ENCODE results near the gene BANP. TPM values are rescaled to one million over a fixed set of nuclear protein-coding genes. Genes with fewer than 3 reads are reported as not detected.
A peak's percentile ranks its signal among the peaks of the same experiment; 100 is the strongest.

The BANP gene
- total and polyA plus RNA-seq, 2 experiments from 2014 or later = 26.7 to 27.9 TPM

DNA sequence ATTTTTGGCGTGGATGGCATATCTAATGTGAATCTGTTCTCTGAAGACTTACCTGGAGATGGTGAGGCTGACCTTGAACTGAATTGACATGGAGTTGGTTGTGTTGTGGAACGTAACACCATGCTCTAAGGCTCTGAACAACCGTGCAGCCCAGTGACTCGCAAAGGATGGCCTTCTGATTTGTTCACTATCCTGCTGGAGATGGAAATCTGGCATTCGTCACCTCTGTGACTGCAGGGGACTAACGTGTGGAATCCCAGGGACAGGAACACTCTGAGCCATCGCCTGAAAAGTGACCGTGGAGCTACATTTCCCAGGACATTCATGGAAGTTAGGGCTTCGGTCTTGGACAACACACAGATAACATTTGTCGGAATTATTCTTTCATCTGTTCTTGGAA is 61.1 kb downstream of the BANP start:
- no peak overlapping the region for H3K4me3 ChIP-seq
- H3K27ac ChIP-seq = peak overlapping the region; percentile 67
- peaks cover 7% of the 10 kb centered on the region for H3K4me1 ChIP-seq (ENCODE audit: low read depth)
- H3K36me3 ChIP-seq = peaks cover 6% of the 10 kb centered on the region
- no peaks in the 10 kb centered on the region for H3K9me3 ChIP-seq (ENCODE audit: low read depth)
- DNase-seq (ENCODE audit: low read depth in 1 of 2, low spot score in 1 of 2) = no peak
- TF ChIP-seq, protein P1, sequence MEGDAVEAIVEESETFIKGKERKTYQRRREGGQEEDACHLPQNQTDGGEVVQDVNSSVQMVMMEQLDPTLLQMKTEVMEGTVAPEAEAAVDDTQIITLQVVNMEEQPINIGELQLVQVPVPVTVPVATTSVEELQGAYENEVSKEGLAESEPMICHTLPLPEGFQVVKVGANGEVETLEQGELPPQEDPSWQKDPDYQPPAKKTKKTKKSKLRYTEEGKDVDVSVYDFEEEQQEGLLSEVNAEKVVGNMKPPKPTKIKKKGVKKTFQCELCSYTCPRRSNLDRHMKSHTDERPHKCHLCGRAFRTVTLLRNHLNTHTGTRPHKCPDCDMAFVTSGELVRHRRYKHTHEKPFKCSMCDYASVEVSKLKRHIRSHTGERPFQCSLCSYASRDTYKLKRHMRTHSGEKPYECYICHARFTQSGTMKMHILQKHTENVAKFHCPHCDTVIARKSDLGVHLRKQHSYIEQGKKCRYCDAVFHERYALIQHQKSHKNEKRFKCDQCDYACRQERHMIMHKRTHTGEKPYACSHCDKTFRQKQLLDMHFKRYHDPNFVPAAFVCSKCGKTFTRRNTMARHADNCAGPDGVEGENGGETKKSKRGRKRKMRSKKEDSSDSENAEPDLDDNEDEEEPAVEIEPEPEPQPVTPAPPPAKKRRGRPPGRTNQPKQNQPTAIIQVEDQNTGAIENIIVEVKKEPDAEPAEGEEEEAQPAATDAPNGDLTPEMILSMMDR (IDR thresholded peaks at IDR 0.05; ENCODE audit: low read depth, low read length) = no peak
- H3K27me3 ChIP-seq = no peaks in the 10 kb centered on the region

DNA sequence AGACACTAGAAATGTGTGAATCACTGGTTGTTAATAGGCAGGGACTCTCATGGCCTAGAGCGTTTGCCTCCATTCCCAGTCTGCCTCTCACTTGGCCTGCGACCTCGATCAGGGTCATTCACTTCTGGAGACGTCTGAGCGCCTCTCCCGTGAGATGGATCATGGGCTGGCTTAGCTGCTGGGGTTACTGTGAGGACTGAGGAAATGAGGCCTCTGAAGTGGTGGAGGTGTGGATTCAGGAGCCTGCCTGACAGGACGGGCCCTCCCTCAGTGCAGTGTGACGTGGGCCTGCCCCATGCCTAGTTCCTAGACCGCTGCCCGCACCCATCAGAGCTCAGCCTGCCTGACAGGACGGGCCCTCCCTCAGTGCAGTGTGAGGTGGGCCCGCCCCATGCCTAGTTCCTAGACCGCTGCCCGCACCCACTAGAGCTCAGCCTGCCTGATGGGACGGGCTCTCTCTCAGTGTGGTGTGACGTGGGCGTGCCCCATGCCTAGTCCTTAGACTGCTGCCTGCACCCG is 61.9 kb downstream of the BANP start:
- Histone ChIP-seq H3K27ac (peak overlapping the region; percentile 67), H3K4me3 (no peak overlapping the region), H3K27me3 (no peaks in the 10 kb centered on the region), H3K4me1 (ENCODE audit: low read depth) (peaks cover 7% of the 10 kb centered on the region), H3K36me3 (peaks cover 3% of the 10 kb centered on the region), H3K9me3 (ENCODE audit: low read depth) (no peaks in the 10 kb centered on the region)
- TF ChIP-seq, protein P1 (IDR thresholded peaks at IDR 0.05; ENCODE audit: low read depth, low read length) = no peak
- peak in 1 of 2 donors; percentile 40 for DNase-seq (ENCODE audit: low read depth in 1 of 2, low spot score in 1 of 2)

DNA sequence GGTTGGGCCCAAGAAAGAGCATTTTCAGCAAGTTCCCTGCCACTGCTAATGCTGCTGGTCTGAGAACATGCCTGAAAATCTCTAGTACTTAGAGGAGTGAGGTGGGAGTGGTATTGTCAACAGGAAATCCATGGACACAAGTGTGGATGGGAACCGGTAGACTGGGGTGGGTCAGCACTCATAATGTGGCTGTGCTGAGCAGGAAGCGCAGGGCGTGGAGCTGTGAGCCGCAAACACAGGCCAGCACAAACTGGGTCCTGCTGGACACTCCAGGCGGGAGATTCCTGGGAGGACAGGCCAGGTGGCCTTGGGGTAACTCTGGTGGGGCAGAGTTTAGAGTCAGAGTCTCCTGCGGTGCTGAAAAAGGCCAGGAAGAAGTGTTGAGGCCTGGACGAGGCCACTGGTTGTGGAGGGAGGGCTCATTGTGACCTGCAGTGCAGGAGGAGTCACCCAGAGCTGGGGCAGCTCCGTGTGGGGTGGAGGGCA is 62.6 kb downstream of the BANP start:
- Histone ChIP-seq H3K4me3 (no peak overlapping the region), H3K4me1 (ENCODE audit: low read depth) (peaks cover 7% of the 10 kb centered on the region), H3K36me3 (no peaks in the 10 kb centered on the region), H3K27ac (peak overlapping the region; percentile 67), H3K9me3 (ENCODE audit: low read depth) (no peaks in the 10 kb centered on the region), H3K27me3 (no peaks in the 10 kb centered on the region)
- TF ChIP-seq, protein P1 (IDR thresholded peaks at IDR 0.05; ENCODE audit: low read depth, low read length) = no peak
- DNase-seq (ENCODE audit: low read depth in 1 of 2, low spot score in 1 of 2) = no peak

DNA sequence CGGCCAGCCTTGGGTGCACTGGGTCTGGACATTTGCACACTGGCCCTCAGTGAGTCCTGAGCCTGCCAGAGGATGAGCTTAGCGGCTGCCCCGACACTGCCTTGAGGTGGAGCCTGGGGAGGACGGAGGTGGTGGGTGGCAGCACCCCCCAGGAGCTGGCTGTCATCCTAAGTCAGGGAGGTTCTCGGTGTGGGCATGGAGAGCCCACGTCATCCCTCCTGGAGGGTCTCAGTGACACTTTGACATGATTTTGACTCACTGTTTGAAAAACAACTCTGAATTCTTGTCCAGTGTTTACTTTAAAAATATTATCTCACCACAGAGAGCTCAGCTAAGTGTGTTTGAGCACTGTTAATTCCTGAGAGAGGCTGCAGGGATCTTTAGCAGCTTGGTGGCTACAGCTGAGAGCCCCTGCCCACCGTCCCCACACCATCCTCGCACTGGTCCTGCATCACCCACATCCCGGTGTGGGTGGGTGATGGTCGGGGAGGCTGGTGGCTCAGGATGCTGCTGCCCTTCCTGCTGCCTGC is 63.1 kb downstream of the BANP start:
- DNase-seq (ENCODE audit: low read depth in 1 of 2, low spot score in 1 of 2) = peak in 1 of 2 donors; percentile 11
- TF ChIP-seq, protein P1 (IDR thresholded peaks at IDR 0.05; ENCODE audit: low read depth, low read length) = no peak
- Histone ChIP-seq H3K9me3 (ENCODE audit: low read depth) (no peaks in the 10 kb centered on the region), H3K27me3 (no peaks in the 10 kb centered on the region), H3K36me3 (no peaks in the 10 kb centered on the region), H3K27ac (no peak overlapping the region), H3K4me1 (ENCODE audit: low read depth) (peaks cover 7% of the 10 kb centered on the region), H3K4me3 (no peak overlapping the region)

DNA sequence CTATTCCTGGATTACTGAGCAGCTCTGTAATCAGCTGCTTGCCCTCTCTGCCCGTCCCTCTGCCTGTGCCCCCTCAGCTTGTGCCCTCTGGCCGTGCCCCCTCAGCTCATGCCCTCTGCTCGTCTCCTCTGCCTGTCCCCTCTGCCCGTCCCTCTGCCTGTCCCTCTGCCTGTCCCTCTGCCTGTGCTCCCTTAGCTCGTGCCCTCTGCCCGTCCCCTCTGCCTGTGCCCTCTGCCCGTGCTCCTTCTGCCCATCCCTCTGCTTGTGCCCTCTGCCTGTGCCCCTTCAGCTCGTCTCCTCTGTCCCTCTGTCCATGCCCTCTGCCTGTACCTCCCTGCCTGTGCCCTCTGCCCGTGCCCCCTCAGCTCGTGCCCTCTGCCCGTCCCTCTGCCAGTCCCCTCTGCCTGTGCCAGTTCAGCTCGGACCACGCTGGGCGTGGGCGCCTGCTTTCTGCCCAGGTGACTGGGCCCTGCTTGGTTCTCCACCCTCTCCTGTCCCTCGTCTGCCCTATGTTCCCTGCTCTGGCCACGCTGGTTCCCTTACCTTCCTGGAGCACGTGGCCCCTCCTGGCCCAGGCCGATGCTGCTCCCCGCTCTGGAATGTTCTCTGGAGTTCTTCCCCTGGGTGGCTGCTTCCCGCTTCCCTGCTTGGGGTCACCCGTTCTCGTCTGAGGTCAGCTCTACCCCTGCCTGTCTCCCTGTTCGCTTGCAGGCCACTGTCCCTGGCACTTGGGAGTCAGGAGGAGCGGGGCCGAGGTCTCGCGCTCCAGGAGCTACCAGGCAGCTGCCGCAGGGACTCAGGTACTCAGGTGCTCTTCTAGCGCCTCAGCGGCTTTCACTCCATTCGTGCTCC is 63.9 kb downstream of the BANP start:
- Histone ChIP-seq H3K36me3 (no peaks in the 10 kb centered on the region), H3K4me1 (ENCODE audit: low read depth) (peaks cover 7% of the 10 kb centered on the region), H3K27me3 (no peaks in the 10 kb centered on the region), H3K27ac (no peak overlapping the region), H3K9me3 (ENCODE audit: low read depth) (no peaks in the 10 kb centered on the region), H3K4me3 (no peak overlapping the region)
- TF ChIP-seq, protein P1 (IDR thresholded peaks at IDR 0.05; ENCODE audit: low read depth, low read length) = no peak
- no peak for DNase-seq (ENCODE audit: low read depth in 1 of 2, low spot score in 1 of 2)

All from cardiac muscle cell (in vitro differentiated cells and primary cell).